OCI-LY3 (cell line): ENCODE measurements around the gene FBXL20.
"Not testable (repeated sequence)": the region's sequence is repeated elsewhere in the genome, so short reads cannot be mapped to it uniquely, and the experiment has no call there.

ENCODE experiments used
- H2AFZ ChIP-seq: fragments of 200-600, 300-600 bp; shearing (Covaris generic); 2 replicates; pipeline ENCODE4 v1.6.0; 2014; ENCODE audit warnings: antibody characterized with exemption, low read depth, low read length
- H3K27ac ChIP-seq: fragments of 200-600, 300-600 bp; sonication (generic); 2 replicates; pipeline ENCODE4 v1.5.1; 2014; ENCODE audit warnings: mild to moderate bottlenecking, low read length, moderate library complexity, mixed read lengths
- H3K27me3 ChIP-seq: fragments of 200-600, 300-600 bp; sonication (generic); 2 replicates; pipeline ENCODE4 v1.6.1; 2014; ENCODE audit warnings: low read depth, low read length, mixed read lengths
- H3K36me3 ChIP-seq: fragments of 200-600, 300-600 bp; sonication (generic); replicated peaks from 2 replicates; pipeline ENCODE3; 2014; ENCODE audit warnings: low read depth, low read length, mixed read lengths
- H3K4me1 ChIP-seq: fragments of 300-600, 200-600 bp; sonication (generic); 2 replicates; pipeline ENCODE4 v1.6.1; 2014; ENCODE audit warnings: low read length, mixed read lengths
- H3K4me2 ChIP-seq: fragments of 200-600, 300-600 bp; sonication (generic); 2 replicates; pipeline ENCODE4 v1.6.1; 2014; ENCODE audit warnings: low read length, mixed read lengths
- H3K4me3 ChIP-seq: fragments of 300-600, 200-600 bp; sonication (generic); 2 replicates; pipeline ENCODE4 v1.5.1; 2014; ENCODE audit warnings: antibody characterized with exemption, mild to moderate bottlenecking, low read length, moderate library complexity
- H3K79me2 ChIP-seq: fragments of 300-600, 200-600 bp; shearing (Covaris generic); 2 replicates; pipeline ENCODE4 v1.6.1; 2014; ENCODE audit warnings: mild to moderate bottlenecking, low read length, mixed read lengths
- H3K9ac ChIP-seq: fragments of 300-600, 200-600 bp; shearing (Covaris generic); 2 replicates; pipeline ENCODE4 v1.6.0; 2014; ENCODE audit warnings: mild to moderate bottlenecking, low read length, moderate library complexity
- H3K9me3 ChIP-seq: fragments of 200-600, 300-600 bp; shearing (Covaris generic); 2 replicates; pipeline ENCODE4 v1.6.1; 2014; ENCODE audit warnings: low read length, mixed read lengths; ENCODE audit not compliant: insufficient read depth
- H4K20me1 ChIP-seq: fragments of 200-600, 300-600 bp; sonication (generic); 2 replicates; pipeline ENCODE4 v1.6.1; 2016; ENCODE audit warnings: low read length, mixed read lengths; ENCODE audit not compliant: insufficient read depth
- EZH2phosphoT487 ChIP-seq: fragments of 200-600 bp; shearing (Covaris generic); IDR thresholded peaks from 2 replicates; pipeline ENCODE4 v1.6.1; 2018; ENCODE audit warnings: antibody characterized with exemption, mixed run types, low read depth
- TF ChIP-seq, protein P1 (sequence below): fragments of 200-600, 300-600 bp; sonication (generic); IDR thresholded peaks from 2 replicates; pipeline ENCODE4 v1.5.1; 2014; ENCODE audit warnings: antibody characterized with exemption, low read length, low read depth

FBXL20 gene

DNA sequence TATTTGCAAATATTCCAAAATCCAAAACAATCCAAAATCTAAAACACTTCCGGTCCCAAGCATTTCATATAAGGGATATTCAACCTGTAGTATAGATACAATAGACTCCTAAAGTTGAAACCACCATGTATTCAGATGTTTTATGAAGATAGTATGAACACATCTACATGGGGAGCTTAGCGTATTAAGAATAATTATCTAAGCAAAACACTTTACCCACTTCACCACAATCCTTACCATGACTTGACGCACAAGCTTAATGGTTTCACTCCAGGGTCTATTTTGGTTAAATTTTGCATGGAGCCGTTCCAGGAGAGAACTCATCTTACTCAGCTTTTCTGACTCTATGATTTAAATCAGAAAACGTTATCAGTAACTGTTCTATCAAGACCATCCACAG, 46.1 kb upstream of the FBXL20 start:
- no peak for TF ChIP-seq EZH2phosphoT487
- TF ChIP-seq, protein P1, sequence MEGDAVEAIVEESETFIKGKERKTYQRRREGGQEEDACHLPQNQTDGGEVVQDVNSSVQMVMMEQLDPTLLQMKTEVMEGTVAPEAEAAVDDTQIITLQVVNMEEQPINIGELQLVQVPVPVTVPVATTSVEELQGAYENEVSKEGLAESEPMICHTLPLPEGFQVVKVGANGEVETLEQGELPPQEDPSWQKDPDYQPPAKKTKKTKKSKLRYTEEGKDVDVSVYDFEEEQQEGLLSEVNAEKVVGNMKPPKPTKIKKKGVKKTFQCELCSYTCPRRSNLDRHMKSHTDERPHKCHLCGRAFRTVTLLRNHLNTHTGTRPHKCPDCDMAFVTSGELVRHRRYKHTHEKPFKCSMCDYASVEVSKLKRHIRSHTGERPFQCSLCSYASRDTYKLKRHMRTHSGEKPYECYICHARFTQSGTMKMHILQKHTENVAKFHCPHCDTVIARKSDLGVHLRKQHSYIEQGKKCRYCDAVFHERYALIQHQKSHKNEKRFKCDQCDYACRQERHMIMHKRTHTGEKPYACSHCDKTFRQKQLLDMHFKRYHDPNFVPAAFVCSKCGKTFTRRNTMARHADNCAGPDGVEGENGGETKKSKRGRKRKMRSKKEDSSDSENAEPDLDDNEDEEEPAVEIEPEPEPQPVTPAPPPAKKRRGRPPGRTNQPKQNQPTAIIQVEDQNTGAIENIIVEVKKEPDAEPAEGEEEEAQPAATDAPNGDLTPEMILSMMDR, result no peak
- no peak overlapping the region for H3K4me2 ChIP-seq

DNA sequence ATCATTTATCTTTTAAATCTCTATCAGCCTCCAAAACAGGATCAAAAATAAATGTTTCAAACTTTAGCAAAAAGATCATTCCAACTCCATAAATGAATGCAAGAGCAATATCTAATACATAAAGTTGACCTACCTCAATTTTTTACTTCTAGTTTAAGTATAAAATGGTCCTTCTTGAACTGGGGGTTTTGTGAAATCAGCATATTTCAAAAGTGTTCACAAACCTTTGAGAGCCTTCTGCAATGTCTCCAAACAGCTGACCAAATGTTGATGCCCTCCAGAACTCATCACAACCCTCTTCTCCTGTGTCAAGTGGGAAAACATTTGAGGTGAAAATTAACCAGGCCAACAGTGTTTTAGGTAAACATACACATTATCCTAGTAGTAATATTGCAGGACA, 41.9 kb upstream of the FBXL20 start:
- no peaks in the 10 kb centered on the region for H4K20me1 ChIP-seq
- no peaks in the 10 kb centered on the region for H3K9me3 ChIP-seq
- no peak overlapping the region for H3K4me2 ChIP-seq
- no peak overlapping the region for H3K27ac ChIP-seq
- H3K4me1 ChIP-seq, result peaks cover 7% of the 10 kb centered on the region; the same call in 1 of the 2 replicates
- no peaks in the 10 kb centered on the region for H3K27me3 ChIP-seq
- no peak overlapping the region for H2AFZ ChIP-seq
- TF ChIP-seq, protein P1, result no peak
- no peak for TF ChIP-seq EZH2phosphoT487
- H3K36me3 ChIP-seq, result peaks cover 32% of the 10 kb centered on the region
- no peak overlapping the region for H3K9ac ChIP-seq
- H3K79me2 ChIP-seq, result peaks cover 22% of the 10 kb centered on the region
- no peak overlapping the region for H3K4me3 ChIP-seq

More for the DNA sequence above, 46.1 kb upstream of the FBXL20 start:
- H3K27me3 ChIP-seq, result no peaks in the 10 kb centered on the region
- peaks cover 16% of the 10 kb centered on the region for H3K4me1 ChIP-seq
- H3K4me3 ChIP-seq, result no peak overlapping the region
- H3K79me2 ChIP-seq, result peaks cover 54% of the 10 kb centered on the region
- no peak overlapping the region for H3K9ac ChIP-seq
- H3K27ac ChIP-seq, result no peak overlapping the region
- H3K36me3 ChIP-seq, result peaks cover 13% of the 10 kb centered on the region
- H2AFZ ChIP-seq, result no peak overlapping the region
- no peaks in the 10 kb centered on the region for H3K9me3 ChIP-seq
- no peaks in the 10 kb centered on the region for H4K20me1 ChIP-seq

DNA sequence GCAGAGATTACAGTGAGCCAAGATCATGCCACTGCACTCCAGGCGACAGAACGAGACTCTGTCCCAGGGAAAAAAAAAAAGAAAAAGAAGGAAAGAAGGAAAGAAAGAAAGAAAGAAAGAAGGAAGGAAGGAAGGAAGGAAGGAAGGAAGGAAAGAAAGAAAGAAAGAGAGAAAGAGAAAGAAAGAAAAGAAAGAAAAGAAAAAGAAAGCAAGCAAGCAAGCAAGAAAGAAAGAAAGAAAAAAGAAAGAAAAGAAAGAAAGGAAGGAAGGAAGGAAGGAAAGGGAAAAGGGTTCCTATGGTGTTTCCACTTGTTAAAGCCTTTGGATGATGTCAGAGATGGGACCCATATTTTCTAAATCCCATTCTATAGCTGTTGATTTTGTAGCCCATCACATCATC, 38.4 kb upstream of the FBXL20 start:
- H3K27me3 ChIP-seq, H3K27ac ChIP-seq, H4K20me1 ChIP-seq, H3K4me2 ChIP-seq, H3K9ac ChIP-seq, H2AFZ ChIP-seq, H3K79me2 ChIP-seq, H3K4me1 ChIP-seq, H3K9me3 ChIP-seq, H3K4me3 ChIP-seq: not testable (repeated sequence)
- H3K36me3 ChIP-seq, result peaks cover 33% of the 10 kb centered on the region

DNA sequence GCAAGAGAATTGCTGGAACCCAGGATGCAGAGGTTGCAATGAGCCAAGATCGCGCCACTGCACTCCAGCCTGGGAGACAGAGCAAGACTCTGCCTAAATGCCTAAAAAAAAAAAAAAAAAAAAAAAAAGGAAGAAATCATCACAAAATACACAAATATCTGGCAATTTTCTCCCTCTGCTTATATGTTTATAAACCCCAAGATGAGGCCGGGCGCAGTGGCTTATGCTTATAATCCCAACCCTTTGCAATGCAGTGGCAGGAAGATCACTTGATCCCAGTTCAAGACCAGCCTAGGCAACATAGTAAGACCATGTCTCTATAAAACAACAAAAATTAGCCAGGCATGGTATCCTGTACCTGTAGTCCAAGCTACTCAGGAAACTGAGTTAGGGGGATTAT, 28.2 kb upstream of the FBXL20 start:
- Histone ChIP-seq H3K4me2 (no peak overlapping the region), H3K27ac (no peak overlapping the region), H3K36me3 (peaks cover 31% of the 10 kb centered on the region), H3K9ac (no peak overlapping the region), H3K4me3 (no peak overlapping the region), H3K27me3 (no peaks in the 10 kb centered on the region), H2AFZ (no peak overlapping the region), H4K20me1 (no peaks in the 10 kb centered on the region; the same call in 1 of the 2 replicates), H3K4me1 (no peaks in the 10 kb centered on the region), H3K79me2 (no peaks in the 10 kb centered on the region), H3K9me3 (no peaks in the 10 kb centered on the region)
- TF ChIP-seq EZH2phosphoT487, result no peak
- TF ChIP-seq, protein P1, result no peak

DNA sequence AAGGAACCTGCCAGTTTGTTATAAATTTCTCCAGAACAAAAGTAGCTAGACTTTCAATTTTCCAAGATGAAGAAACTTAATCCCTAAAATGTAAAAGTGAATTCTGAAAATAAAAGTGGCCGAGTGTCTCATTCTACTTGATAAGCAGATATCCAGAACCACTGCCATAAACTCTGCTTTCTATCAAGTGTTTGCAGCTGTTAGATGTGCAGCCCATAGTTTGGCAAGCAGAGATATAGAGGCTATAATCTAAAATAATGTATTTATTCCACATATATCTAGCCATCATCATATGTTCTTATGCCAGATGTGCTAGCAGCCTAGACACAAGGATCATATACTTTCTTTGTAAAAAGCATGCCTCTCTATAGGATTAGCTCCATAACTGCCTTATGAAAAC, 14.7 kb upstream of the FBXL20 start:
- no peak overlapping the region for H3K27ac ChIP-seq
- H3K4me1 ChIP-seq, result no peaks in the 10 kb centered on the region; the same call in 1 of the 2 replicates
- no peaks in the 10 kb centered on the region for H3K79me2 ChIP-seq
- H3K4me3 ChIP-seq, result no peak overlapping the region
- H3K4me2 ChIP-seq, result no peak overlapping the region
- no peak for TF ChIP-seq EZH2phosphoT487
- TF ChIP-seq, protein P1, result no peak
- H4K20me1 ChIP-seq, result no peaks in the 10 kb centered on the region
- no peaks in the 10 kb centered on the region for H3K9me3 ChIP-seq
- H3K27me3 ChIP-seq, result no peaks in the 10 kb centered on the region
- H3K36me3 ChIP-seq, result peaks cover 26% of the 10 kb centered on the region
- no peak overlapping the region for H3K9ac ChIP-seq
- no peak overlapping the region for H2AFZ ChIP-seq
